ENCODE measurements around the gene ALDH18A1.

- TF ChIP-seq, protein P1, sequence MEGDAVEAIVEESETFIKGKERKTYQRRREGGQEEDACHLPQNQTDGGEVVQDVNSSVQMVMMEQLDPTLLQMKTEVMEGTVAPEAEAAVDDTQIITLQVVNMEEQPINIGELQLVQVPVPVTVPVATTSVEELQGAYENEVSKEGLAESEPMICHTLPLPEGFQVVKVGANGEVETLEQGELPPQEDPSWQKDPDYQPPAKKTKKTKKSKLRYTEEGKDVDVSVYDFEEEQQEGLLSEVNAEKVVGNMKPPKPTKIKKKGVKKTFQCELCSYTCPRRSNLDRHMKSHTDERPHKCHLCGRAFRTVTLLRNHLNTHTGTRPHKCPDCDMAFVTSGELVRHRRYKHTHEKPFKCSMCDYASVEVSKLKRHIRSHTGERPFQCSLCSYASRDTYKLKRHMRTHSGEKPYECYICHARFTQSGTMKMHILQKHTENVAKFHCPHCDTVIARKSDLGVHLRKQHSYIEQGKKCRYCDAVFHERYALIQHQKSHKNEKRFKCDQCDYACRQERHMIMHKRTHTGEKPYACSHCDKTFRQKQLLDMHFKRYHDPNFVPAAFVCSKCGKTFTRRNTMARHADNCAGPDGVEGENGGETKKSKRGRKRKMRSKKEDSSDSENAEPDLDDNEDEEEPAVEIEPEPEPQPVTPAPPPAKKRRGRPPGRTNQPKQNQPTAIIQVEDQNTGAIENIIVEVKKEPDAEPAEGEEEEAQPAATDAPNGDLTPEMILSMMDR (IDR thresholded peaks at IDR 0.05 in 4 of 5, conservative IDR thresholded peaks at IDR 0.05 in 1 of 5) = no peak
- no peak for TF ChIP-seq POLR2A (IDR thresholded peaks at IDR 0.05)
These were observed 81.7 kb downstream of the ALDH18A1 start for GRCh38 chr10:95574649-95575365.
